Right atrium auricular region (tissue), 2 donors: Measurements from ENCODE around the gene HCFC2. TPM values are rescaled to one million over a fixed set of nuclear protein-coding genes. Genes with fewer than 3 reads are reported as not detected.

ENCODE experiments used
- DNase-seq: peaks from one replicate; pipeline ENCODE4 v3.0.0-alpha.2; 2019; ENCODE audit warnings: low spot score
- H3K27ac ChIP-seq, 2 donors: fragments of 200-600 bp; sonication (generic); 1 replicate in 1 of 2; 2 replicates in 1 of 2; pipeline ENCODE4 v1.5.1; 2016 to 2019
- H3K27me3 ChIP-seq, 2 donors: fragments of 200-600 bp; sonication (generic); one replicate each; pipeline versions ENCODE4 v1.5.1 to v1.6.0; 2017 to 2019
- H3K36me3 ChIP-seq: fragments of 200-600 bp; sonication (generic); one replicate; pipeline ENCODE4 v1.5.1; 2016
- H3K4me1 ChIP-seq, 2 donors: fragments of 200-600 bp; sonication (generic); one replicate each; pipeline versions ENCODE4 v1.5.1 to v1.6.0; 2017 to 2019
- H3K4me3 ChIP-seq, 2 donors: fragments of 200-600 bp; sonication (generic); 1 replicate in 1 of 2; 2 replicates in 1 of 2; pipeline ENCODE4 v1.5.1; 2017 to 2019; ENCODE audit warnings: mild to moderate bottlenecking in 1 of 2, moderate library complexity in 1 of 2
- H3K9me3 ChIP-seq, 2 donors: fragments of 200-600 bp; sonication (generic); one replicate each; pipeline ENCODE4 v1.5.1; 2019
- total RNA-seq, 2 donors: library from RNA; depleted of rRNA; stranded (reverse); fragments of >200 nt; gene quantifications; one replicate each; pipeline ENCODE4 v1.1.0, GENCODE V29; 2016
- TF ChIP-seq, protein P1 (sequence below), 2 donors: fragments of 200-600 bp; sonication (generic); IDR thresholded peaks; one replicate each; pipeline ENCODE4 v1.5.1; 2019; ENCODE audit warnings: antibody characterized with exemption in 2 of 2

The HCFC2 gene
- total RNA-seq, 2 donors from 2014 or later, result 6.4 to 8.1 TPM

- TF ChIP-seq, protein P1, sequence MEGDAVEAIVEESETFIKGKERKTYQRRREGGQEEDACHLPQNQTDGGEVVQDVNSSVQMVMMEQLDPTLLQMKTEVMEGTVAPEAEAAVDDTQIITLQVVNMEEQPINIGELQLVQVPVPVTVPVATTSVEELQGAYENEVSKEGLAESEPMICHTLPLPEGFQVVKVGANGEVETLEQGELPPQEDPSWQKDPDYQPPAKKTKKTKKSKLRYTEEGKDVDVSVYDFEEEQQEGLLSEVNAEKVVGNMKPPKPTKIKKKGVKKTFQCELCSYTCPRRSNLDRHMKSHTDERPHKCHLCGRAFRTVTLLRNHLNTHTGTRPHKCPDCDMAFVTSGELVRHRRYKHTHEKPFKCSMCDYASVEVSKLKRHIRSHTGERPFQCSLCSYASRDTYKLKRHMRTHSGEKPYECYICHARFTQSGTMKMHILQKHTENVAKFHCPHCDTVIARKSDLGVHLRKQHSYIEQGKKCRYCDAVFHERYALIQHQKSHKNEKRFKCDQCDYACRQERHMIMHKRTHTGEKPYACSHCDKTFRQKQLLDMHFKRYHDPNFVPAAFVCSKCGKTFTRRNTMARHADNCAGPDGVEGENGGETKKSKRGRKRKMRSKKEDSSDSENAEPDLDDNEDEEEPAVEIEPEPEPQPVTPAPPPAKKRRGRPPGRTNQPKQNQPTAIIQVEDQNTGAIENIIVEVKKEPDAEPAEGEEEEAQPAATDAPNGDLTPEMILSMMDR (IDR thresholded peaks at IDR 0.05), result no peak
- no peak for DNase-seq
- peaks cover 0 to 17% of the 10 kb centered on the region in 2 donors for H3K4me1 ChIP-seq
- H3K27me3 ChIP-seq, result no peaks in the 10 kb centered on the region
- no peaks in the 10 kb centered on the region for H3K9me3 ChIP-seq
- no peaks in the 10 kb centered on the region for H3K36me3 ChIP-seq
- H3K27ac ChIP-seq, result no peak overlapping the region
- H3K4me3 ChIP-seq, result no peak overlapping the region
These were observed 4.4 kb upstream of the HCFC2 start for GRCh38 chr12:104059963-104060362.

- H3K36me3 ChIP-seq, result no peaks in the 10 kb centered on the region
- no peak overlapping the region for H3K27ac ChIP-seq
- H3K4me3 ChIP-seq, result no peak overlapping the region
- DNase-seq, result no peak
- peaks cover 0 to 18% of the 10 kb centered on the region in 2 donors for H3K4me1 ChIP-seq
- H3K27me3 ChIP-seq, result no peaks in the 10 kb centered on the region
- TF ChIP-seq, protein P1 (IDR thresholded peaks at IDR 0.05), result no peak
- no peaks in the 10 kb centered on the region for H3K9me3 ChIP-seq
These were observed 3.5 kb upstream of the HCFC2 start for GRCh38 chr12:104060791-104061190.

DNA sequence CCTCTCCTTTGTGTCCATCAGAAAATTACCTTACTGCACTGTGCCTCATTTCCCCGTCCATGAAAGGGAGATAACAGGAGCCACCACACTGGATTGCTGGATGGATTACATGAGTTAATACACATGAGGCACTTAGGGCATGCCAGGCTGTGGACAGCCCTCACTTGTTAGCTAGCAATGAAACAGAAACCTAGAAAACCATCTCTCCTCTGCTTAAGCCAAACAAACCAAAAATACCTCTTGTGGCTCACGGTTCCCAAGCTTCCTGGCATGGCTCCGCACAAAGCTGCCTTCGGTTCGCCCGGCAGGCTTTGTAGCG is 660 bp upstream of the HCFC2 start:
- DNase-seq, result no peak
- TF ChIP-seq, protein P1 (IDR thresholded peaks at IDR 0.05), result no peak
- H3K36me3 ChIP-seq, result peaks cover 15% of the 10 kb centered on the region
- H3K4me1 ChIP-seq, result peaks cover 0 to 19% of the 10 kb centered on the region in 2 donors
- peak overlapping the region; percentile 90 to 92 for H3K27ac ChIP-seq
- H3K27me3 ChIP-seq, result no peaks in the 10 kb centered on the region
- peak overlapping the region; percentile 89 to 93 for H3K4me3 ChIP-seq
- no peaks in the 10 kb centered on the region for H3K9me3 ChIP-seq

DNA sequence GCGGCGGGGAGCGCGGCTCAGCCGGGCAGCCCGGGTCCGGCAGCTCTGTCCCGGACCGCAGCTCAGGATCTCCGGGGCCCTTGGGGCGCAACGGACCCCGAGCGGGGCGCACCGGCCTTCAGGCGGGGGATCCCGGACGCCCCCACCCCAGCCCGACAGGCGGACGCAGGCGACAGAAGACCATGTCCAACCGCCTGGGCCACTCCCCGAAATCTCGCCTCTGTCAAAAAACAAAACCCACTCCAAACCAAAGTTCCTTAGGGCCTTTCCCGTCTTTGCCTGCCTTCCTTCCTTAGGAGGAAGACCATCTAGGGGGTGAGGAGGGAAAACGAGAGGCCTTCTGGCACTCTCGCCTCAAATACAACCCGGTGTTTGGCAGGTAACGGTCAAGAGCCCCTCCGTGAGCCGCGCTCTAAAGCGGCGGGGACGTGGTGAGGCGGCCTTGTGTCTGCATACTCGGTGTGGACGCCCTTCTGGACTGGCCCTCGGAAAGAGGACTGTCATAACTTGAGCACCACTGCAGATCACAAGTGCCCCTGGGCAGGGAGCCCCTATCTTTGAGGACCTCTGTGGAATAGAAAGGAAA is 604 bp downstream of the HCFC2 start:
- DNase-seq, result no peak
- Histone ChIP-seq H3K4me1 (peaks cover 0 to 19% of the 10 kb centered on the region in 2 donors), H3K9me3 (no peaks in the 10 kb centered on the region), H3K27me3 (no peaks in the 10 kb centered on the region), H3K36me3 (peaks cover 18% of the 10 kb centered on the region), H3K27ac (peak overlapping the region; percentile 90 to 92), H3K4me3 (peak overlapping the region; percentile 89 to 93)
- TF ChIP-seq, protein P1 (IDR thresholded peaks at IDR 0.05), result no peak

DNA sequence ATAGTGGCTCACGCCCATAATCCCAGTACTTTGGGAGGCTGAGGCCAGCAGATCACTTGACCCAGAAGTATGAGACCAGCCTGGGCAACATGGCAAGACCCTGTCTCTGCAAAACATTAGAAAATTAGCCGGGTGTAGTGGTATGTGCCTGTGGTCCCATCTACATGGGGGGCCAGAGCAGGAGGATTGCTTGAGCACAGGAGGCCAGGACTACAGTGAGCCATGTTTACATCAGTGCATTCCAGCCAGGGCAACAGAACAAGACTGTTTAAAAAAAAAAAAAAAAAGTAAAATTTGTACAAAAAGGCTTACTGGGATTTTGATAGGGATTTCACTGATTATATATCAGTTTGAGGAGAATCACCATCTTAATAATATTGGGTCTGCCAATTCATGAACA is 7.8 kb downstream of the HCFC2 start:
- Histone ChIP-seq H3K4me1 (no peaks in the 10 kb centered on the region), H3K9me3 (no peaks in the 10 kb centered on the region), H3K4me3 (no peak overlapping the region), H3K27me3 (no peaks in the 10 kb centered on the region), H3K36me3 (peaks cover 24% of the 10 kb centered on the region), H3K27ac (no peak overlapping the region)
- TF ChIP-seq, protein P1 (IDR thresholded peaks at IDR 0.05), result no peak
- no peak for DNase-seq

GRCh38 chr12:104073699-104074098 is 9.4 kb downstream of the HCFC2 start:
- DNase-seq, result no peak
- Histone ChIP-seq H3K4me3 (no peak overlapping the region), H3K9me3 (no peaks in the 10 kb centered on the region), H3K4me1 (no peaks in the 10 kb centered on the region), H3K27me3 (no peaks in the 10 kb centered on the region), H3K27ac (no peak overlapping the region), H3K36me3 (peaks cover 13% of the 10 kb centered on the region)
- TF ChIP-seq, protein P1 (IDR thresholded peaks at IDR 0.05), result no peak
